ENCODE data around the gene RCSD1.

GRCh38 chr1:167665469-167665868 is 35.4 kb downstream of the RCSD1 start:
- no peak for TF ChIP-seq CTCF (IDR thresholded peaks at IDR 0.05; ENCODE audit: poor library complexity)
- TF ChIP-seq EZH2 (IDR thresholded peaks at IDR 0.05; ENCODE audit: borderline replicate concordance) = no peak

Measured in hepatocyte (in vitro differentiated cells).